A549 (cell line): Measurements from ENCODE around the gene FUZ. TPM values are rescaled to one million over a fixed set of nuclear protein-coding genes. Genes with fewer than 3 reads are reported as not detected.

ENCODE experiments used
- ATAC-seq, 2 experiments: fragments of 200-7000 bp in 1 of 2; fragments of >200 bp in 1 of 2; cut with Nextera tagmentation in 1 of 2; cut with Tn5 transposase in 1 of 2; 3 replicates each; pipeline versions ENCODE4 v1.8.0 to v1.9.1; 2018 to 2020; ENCODE audit warnings: mild to moderate bottlenecking in 1 of 2, moderate library complexity in 1 of 2
- CTCF ChIA-PET: fragments of 300-600 bp; sonication (Branson Sonifier 250); formaldehyde crosslinking; extraction: SDS; loops from one replicate; lab custom pipeline; 2021; ENCODE audit warnings: antibody characterized with exemption, inconsistent platforms; lab: Yijun Ruan, JAX
- POLR2A ChIA-PET: fragments of 350-600 bp; formaldehyde crosslinking; extraction: SDS; loops from one replicate; lab custom pipeline; 2021; ENCODE audit warnings: antibody characterized with exemption, inconsistent platforms; lab: Yijun Ruan, JAX
- DNase-seq, 2 experiments: peaks; one replicate each; pipeline versions ENCODE4 v3.0.0 to v3.0.0-alpha.2; 2011 to 2016; ENCODE audit warnings: low read depth in 1 of 2, low spot score in 1 of 2
- FAIRE-seq: peaks from 2 replicates; lab custom pipeline; 2011; peaks lifted over from hg19 to GRCh38; lab: Jason Lieb, UNC
- H3K27ac ChIP-seq, 2 experiments: fragments of >200 bp; sonication (Bioruptor Twin); formaldehyde crosslinking; 3 replicates each; pipeline ENCODE4 v1.5.1; 2016 to 2017
- H3K4me1 ChIP-seq: fragments of >200 bp; sonication (Bioruptor Twin); formaldehyde crosslinking; 3 replicates; pipeline ENCODE4 v1.6.1; 2016
- H3K4me2 ChIP-seq: fragments of >200 bp; sonication (Bioruptor Twin); formaldehyde crosslinking; 3 replicates; pipeline ENCODE4 v1.6.1; 2016
- H3K4me3 ChIP-seq: fragments of >200 bp; sonication (Bioruptor Twin); formaldehyde crosslinking; 3 replicates; pipeline ENCODE4 v1.5.1; 2016
- H3K9me3 ChIP-seq: fragments of >200 bp; sonication (Bioruptor Twin); formaldehyde crosslinking; 3 replicates; pipeline ENCODE4 v1.6.1; 2016
- BHLHE40 ChIP-seq: IDR thresholded peaks from 2 replicates; pipeline ENCODE4 v1.6.1; 2012; ENCODE audit warnings: low read depth, low read length, inconsistent platforms
- CTCF ChIP-seq: fragments of >200 bp; sonication (Bioruptor Twin); formaldehyde crosslinking; IDR thresholded peaks from 3 replicates; pipeline ENCODE4 v1.5.1; 2016
- FOSB ChIP-seq: fragments of 250-450 bp; sonication (Bioruptor Pico); IDR thresholded peaks from 2 replicates; pipeline ENCODE4 v1.5.0; 2020; ENCODE audit warnings: mild to moderate bottlenecking, moderate library complexity
- FOSL2 ChIP-seq, 2 experiments: fragments of 450-650 bp in 1 of 2; fragments of >200 bp in 1 of 2; sonication (Bioruptor Twin) in 1 of 2; formaldehyde crosslinking; IDR thresholded peaks; 2 replicates each; pipeline versions ENCODE4 v1.5.0 to v1.6.1; 2016 to 2020; ENCODE audit warnings: mild to moderate bottlenecking in 1 of 2, moderate library complexity in 1 of 2
- GATA3 ChIP-seq: IDR thresholded peaks from 2 replicates; pipeline ENCODE4 v1.6.1; 2012; ENCODE audit warnings: borderline replicate concordance
- HDAC2 ChIP-seq: fragments of 200-600 bp; sonication (generic); IDR thresholded peaks from 2 replicates; pipeline ENCODE4 v1.6.1; 2016
- HES2 ChIP-seq: fragments of >200 bp; sonication (Bioruptor Twin); formaldehyde crosslinking; IDR thresholded peaks from 2 replicates; pipeline ENCODE4 v1.6.1; 2016
- HOXB5 ChIP-seq: fragments of 250-450 bp; sonication (Bioruptor Pico); IDR thresholded peaks from 2 replicates; pipeline ENCODE4 v1.5.0; 2020; ENCODE audit warnings: mild to moderate bottlenecking, moderate library complexity
- JUN ChIP-seq, 2 experiments: fragments of >200 bp; sonication (Bioruptor Twin); formaldehyde crosslinking; IDR thresholded peaks; 2 replicates in 1 of 2; 3 replicates in 1 of 2; pipeline ENCODE4 v1.6.1; 2016 to 2017
- JUNB ChIP-seq: fragments of >200 bp; sonication (Bioruptor Twin); formaldehyde crosslinking; IDR thresholded peaks from 2 replicates; pipeline ENCODE4 v1.6.1; 2016
- KDM1A ChIP-seq: fragments of 200-600 bp; sonication (generic); IDR thresholded peaks from 2 replicates; pipeline ENCODE4 v1.6.1; 2016; ENCODE audit warnings: low read depth, mild to moderate bottlenecking
- MAZ ChIP-seq: fragments of 150-350 bp; IDR thresholded peaks from 2 replicates; pipeline ENCODE4 v1.6.1; 2014; ENCODE audit warnings: antibody characterized with exemption, low read depth, low read length, borderline replicate concordance
- MYC ChIP-seq: IDR thresholded peaks from 2 replicates; pipeline ENCODE4 v1.6.1; 2012; ENCODE audit warnings: mild to moderate bottlenecking, inconsistent platforms, low read length, improper control_type of control experiment, borderline replicate concordance
- NFE2L2 ChIP-seq: fragments of 150-350 bp; conservative IDR thresholded peaks from 2 replicates; pipeline ENCODE4 v1.6.1; 2014; ENCODE audit warnings: low read length
- PBX3 ChIP-seq: IDR thresholded peaks from 2 replicates; pipeline ENCODE4 v1.6.1; 2012
- POLR2A ChIP-seq: IDR thresholded peaks from 2 replicates; pipeline ENCODE4 v1.6.1; 2012; ENCODE audit warnings: mild to moderate bottlenecking, low read length
- POLR2AphosphoS2 ChIP-seq: conservative IDR thresholded peaks from 2 replicates; pipeline ENCODE4 v1.6.1; 2012; ENCODE audit warnings: low read length, improper control_type of control experiment, inconsistent platforms
- RAD21 ChIP-seq, 2 experiments: fragments of >200 bp in 1 of 2; sonication (Bioruptor Twin) in 1 of 2; formaldehyde crosslinking in 1 of 2; IDR thresholded peaks in 1 of 2; conservative IDR thresholded peaks in 1 of 2; 2 replicates in 1 of 2; 3 replicates in 1 of 2; pipeline ENCODE4 v1.6.1; 2012 to 2018; ENCODE audit warnings: inconsistent platforms in 1 of 2
- SMC3 ChIP-seq: fragments of >200 bp; sonication (Bioruptor Twin); formaldehyde crosslinking; IDR thresholded peaks from 3 replicates; pipeline ENCODE4 v1.6.1; 2018; ENCODE audit warnings: inconsistent platforms
- TP53 ChIP-seq: fragments of 250-450 bp; sonication (Bioruptor Pico); IDR thresholded peaks from 2 replicates; pipeline ENCODE4 v1.5.0; 2021; ENCODE audit warnings: mild to moderate bottlenecking, moderate library complexity
- WGBS: methylation state at CpG from one replicate; pipeline ENCODE4 v1.1.6; 2017; ENCODE audit errors: missing lambda C conversion rate; 5-methylcytosine and 5-hydroxymethylcytosine counted together
- polyA plus RNA-seq, 4 experiments: library from polyadenylated mRNA; depleted of rRNA in 3 of 4; stranded (reverse); fragments of >200 nt; fragmentation: RNase III in 1 of 4; extraction: RNeasy Plus Mini Kit Qiagen cat#74134 plus additional on column Dnase treatment in 1 of 4; gene quantifications; 2 replicates in 3 of 4; 3 replicates in 1 of 4; pipeline ENCODE4 v1.2.3, GENCODE V29; 2011 to 2017
- TF ChIP-seq, protein P1 (sequence below): fragments of 250-450 bp; sonication (Bioruptor Pico); IDR thresholded peaks from 2 replicates; pipeline ENCODE4 v1.5.0; 2021; ENCODE audit warnings: mild to moderate bottlenecking, moderate library complexity, borderline replicate concordance

FUZ gene
- polyA plus RNA-seq, 2 of the 4 experiments (the other 2 are of a cell fraction) = 12.5 to 21.7 TPM

GRCh38 chr19:49856574-49857021 is 43.5 kb upstream of the FUZ start:
- Histone ChIP-seq H3K9me3 (no peaks in the 10 kb centered on the region), H3K4me2 (no peak overlapping the region), H3K4me3 (no peak overlapping the region), H3K4me1 (peaks cover 44% of the 10 kb centered on the region), H3K27ac (no peak overlapping the region)
- TF ChIP-seq POLR2A (0 out of 2 replicates have a peak, but pooled peaks have one; percentile 9), RAD21 (conservative IDR thresholded peaks at IDR 0.05 in 1 of 2, IDR thresholded peaks at IDR 0.05 in 1 of 2) (no peak), MYC (no peak), FOSB (CRISPR knock-in tag) (no peak), BHLHE40 (no peak), HES2 (no peak), HDAC2 (no peak), FOSL2 (IDR thresholded peaks at IDR 0.05) (no peak), FOSL2 (CRISPR knock-in tag; IDR thresholded peaks at IDR 0.05) (no peak), SMC3 (no peak), PBX3 (peak; percentile 70; the same call in 1 of the 2 replicates), JUN (IDR thresholded peaks at IDR 0.05) (peak in 1 of 2 experiments; percentile 57; a peak in 1 of 5 replicates), CTCF (no peak), JUNB (no peak), MAZ (no peak), KDM1A (no peak)
- peak; percentile 0 to 1; a peak in 2 of 6 replicates for ATAC-seq
- no peak for DNase-seq
- CTCF ChIA-PET = interaction anchor here (0.9 kb wide), 1 partner anchor 13 kb away, joined by 3 read pairs; no protein-coding TSS in a partner anchor
- no peak for FAIRE-seq
- POLR2A ChIA-PET = interaction anchor here (2.7 kb wide), 1 partner anchor 20 kb away, joined by 7 read pairs; the partner anchor contains the start of gene AKT1S1
- 92% methylated on average over 11 of the region's 18 CpGs for WGBS

DNA sequence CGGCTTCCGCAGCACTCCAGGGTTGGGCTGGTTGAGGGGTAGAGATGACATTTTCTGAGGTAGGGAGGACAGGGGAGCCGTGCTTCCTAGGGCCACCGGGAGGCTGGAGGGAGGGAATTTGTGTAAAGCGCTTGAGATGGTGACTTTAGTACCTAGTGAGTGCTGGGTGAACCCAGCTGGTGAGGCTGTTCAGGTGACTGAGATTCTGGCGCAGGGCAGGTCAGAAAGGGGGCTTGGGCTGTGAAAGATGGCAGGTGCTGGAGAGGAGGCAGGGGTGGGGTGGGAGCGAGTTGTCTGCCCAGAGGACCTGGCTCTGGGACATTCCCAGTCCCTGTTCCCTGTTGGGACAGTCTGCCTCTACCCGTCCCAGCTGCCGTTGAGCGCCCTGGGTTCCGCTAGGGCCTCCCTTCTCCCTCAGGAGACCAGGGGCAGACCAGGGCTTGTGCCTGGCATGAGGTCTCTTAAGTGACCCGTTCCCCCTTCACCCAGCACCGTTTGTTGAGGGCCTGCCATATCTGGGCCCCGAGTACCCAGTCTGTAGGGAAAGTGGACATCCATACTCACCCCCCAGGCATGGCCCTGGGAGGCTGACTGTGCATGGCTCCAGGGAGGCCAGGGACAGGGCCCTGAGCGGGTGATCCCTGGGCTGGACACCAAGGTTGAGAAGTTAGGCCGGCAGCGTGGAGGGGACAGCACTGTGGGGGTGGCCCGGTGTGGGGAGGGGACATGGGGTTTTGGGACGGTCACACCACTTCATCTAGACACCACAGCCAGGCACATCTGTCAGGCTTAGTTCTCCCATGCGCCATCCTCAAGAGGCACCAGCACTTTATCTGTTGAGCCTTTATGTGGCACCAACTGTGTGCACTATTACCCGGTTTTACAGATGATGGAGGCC is 42.8 kb upstream of the FUZ start:
- H3K27ac ChIP-seq = no peak overlapping the region
- DNase-seq (no peak), ATAC-seq (peak; percentile 2 to 10; a peak in 4 of 6 replicates)
- POLR2A ChIA-PET = no interaction called here
- CTCF ChIA-PET = interaction anchor here (0.9 to 2.8 kb wide), 2 partner anchors 10 to 12 kb away, joined by 3 to 13 read pairs; no protein-coding TSS in a partner anchor
- H3K4me2 ChIP-seq = no peak overlapping the region
- H3K4me1 ChIP-seq = peaks cover 38% of the 10 kb centered on the region
- TF ChIP-seq BHLHE40 (no peak), POLR2AphosphoS2 (peak; percentile 92; the same call in 1 of the 2 replicates), NFE2L2 (no peak), HOXB5 (CRISPR knock-in tag) (no peak), TP53 (CRISPR knock-in tag) (no peak), GATA3 (peak; percentile 38; the same call in 1 of the 2 replicates), POLR2A (peak; percentile 5; the same call in 1 of the 2 replicates), JUN (IDR thresholded peaks at IDR 0.05) (peak in 1 of 2 experiments; percentile 2; a peak in 1 of 5 replicates), FOSB (CRISPR knock-in tag) (0 out of 2 replicates have a peak, but pooled peaks have one; percentile 29)
- TF ChIP-seq, protein P1, sequence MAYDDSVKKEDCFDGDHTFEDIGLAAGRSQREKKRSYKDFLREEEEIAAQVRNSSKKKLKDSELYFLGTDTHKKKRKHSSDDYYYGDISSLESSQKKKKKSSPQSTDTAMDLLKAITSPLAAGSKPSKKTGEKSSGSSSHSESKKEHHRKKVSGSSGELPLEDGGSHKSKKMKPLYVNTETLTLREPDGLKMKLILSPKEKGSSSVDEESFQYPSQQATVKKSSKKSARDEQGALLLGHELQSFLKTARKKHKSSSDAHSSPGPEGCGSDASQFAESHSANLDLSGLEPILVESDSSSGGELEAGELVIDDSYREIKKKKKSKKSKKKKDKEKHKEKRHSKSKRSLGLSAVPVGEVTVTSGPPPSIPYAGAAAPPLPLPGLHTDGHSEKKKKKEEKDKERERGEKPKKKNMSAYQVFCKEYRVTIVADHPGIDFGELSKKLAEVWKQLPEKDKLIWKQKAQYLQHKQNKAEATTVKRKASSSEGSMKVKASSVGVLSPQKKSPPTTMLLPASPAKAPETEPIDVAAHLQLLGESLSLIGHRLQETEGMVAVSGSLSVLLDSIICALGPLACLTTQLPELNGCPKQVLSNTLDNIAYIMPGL = no peak
- TF ChIP-seq, all 56 proteins: peak for 5
- 78% methylated on average over 18 of the region's 21 CpGs for WGBS
- Histone ChIP-seq H3K4me3 (no peak overlapping the region), H3K9me3 (no peaks in the 10 kb centered on the region)
- no peak for FAIRE-seq
